ENCODE measurements around the gene ALDH3B1.
A peak's percentile ranks its signal among the peaks of the same experiment; 100 is the strongest.

Gene ALDH3B1

DNA sequence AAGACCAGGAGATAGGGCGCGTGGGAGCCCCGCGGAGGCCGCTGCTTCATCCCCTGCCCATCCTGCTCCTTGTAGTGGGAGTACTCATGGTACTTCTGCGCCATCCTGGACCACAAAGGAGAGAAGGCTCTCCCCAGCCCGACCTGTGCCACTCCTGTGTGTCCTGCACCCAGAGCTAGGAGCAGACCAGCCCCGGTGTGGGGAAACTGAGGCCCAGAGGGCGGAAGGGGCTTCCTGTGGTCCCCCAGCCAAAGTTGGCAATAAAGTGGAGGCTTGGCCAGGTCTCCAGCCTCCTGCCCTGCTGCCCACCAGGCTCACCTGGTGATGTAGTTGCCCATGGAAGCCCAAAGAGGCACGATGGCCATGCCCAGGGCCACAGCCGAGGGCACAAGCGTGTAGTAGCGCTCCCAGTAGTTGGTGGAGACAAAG, 10.9 kb upstream of the ALDH3B1 start:
- TF ChIP-seq, protein P1, sequence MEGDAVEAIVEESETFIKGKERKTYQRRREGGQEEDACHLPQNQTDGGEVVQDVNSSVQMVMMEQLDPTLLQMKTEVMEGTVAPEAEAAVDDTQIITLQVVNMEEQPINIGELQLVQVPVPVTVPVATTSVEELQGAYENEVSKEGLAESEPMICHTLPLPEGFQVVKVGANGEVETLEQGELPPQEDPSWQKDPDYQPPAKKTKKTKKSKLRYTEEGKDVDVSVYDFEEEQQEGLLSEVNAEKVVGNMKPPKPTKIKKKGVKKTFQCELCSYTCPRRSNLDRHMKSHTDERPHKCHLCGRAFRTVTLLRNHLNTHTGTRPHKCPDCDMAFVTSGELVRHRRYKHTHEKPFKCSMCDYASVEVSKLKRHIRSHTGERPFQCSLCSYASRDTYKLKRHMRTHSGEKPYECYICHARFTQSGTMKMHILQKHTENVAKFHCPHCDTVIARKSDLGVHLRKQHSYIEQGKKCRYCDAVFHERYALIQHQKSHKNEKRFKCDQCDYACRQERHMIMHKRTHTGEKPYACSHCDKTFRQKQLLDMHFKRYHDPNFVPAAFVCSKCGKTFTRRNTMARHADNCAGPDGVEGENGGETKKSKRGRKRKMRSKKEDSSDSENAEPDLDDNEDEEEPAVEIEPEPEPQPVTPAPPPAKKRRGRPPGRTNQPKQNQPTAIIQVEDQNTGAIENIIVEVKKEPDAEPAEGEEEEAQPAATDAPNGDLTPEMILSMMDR (IDR thresholded peaks at IDR 0.05; ENCODE audit: control insufficient read depth, extremely low read depth, insufficient read depth) = no peak
- H3K4me3 ChIP-seq (ENCODE audit: low read depth, low read length) = no peak overlapping the region
- DNase-seq (ENCODE audit: low read depth) = no peak

DNA sequence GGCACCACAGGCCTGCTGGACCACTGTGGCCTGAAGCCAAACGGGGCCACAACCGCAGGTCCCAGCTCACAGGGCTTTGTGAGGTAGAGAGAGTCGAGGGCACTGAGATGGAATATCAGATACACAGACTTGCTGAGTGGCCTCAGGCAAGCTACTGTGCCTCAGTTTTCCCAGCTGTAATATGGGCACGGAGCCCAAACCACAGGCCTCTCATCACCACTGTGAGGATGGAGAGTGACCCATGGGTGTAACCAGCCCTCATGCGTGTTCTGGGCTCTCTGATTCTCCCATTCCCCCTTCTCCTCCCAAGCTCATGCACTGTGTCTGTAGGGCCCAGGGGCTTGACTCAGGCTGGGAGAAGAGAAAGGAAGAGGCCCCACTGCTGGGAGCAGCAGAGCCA, 10.4 kb upstream of the ALDH3B1 start:
- TF ChIP-seq, protein P1 (IDR thresholded peaks at IDR 0.05; ENCODE audit: control insufficient read depth, extremely low read depth, insufficient read depth) = no peak
- no peak for DNase-seq (ENCODE audit: low read depth)
- H3K4me3 ChIP-seq (ENCODE audit: low read depth, low read length) = no peak overlapping the region

DNA sequence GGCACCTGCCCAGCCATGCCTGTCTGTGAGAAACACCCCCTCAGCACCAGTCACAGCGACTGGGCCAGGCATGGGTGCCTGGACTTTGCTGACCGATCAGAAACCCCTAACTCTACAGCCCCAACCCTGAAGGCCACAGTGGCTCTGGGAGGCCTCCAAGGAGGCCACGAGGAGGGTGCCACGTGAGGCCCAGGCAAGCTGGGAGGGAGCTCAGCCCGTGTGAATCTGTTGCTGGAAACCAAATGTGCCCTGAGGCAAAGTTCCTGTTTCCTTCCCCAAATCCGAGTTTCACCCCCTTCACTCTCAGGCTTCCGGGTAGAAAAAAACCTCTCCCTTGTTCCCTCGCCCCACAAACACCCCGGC, 7.6 kb upstream of the ALDH3B1 start:
- DNase-seq (ENCODE audit: low read depth) = no peak
- no peak overlapping the region for H3K4me3 ChIP-seq (ENCODE audit: low read depth, low read length)
- TF ChIP-seq, protein P1 (IDR thresholded peaks at IDR 0.05; ENCODE audit: control insufficient read depth, extremely low read depth, insufficient read depth) = no peak

DNA sequence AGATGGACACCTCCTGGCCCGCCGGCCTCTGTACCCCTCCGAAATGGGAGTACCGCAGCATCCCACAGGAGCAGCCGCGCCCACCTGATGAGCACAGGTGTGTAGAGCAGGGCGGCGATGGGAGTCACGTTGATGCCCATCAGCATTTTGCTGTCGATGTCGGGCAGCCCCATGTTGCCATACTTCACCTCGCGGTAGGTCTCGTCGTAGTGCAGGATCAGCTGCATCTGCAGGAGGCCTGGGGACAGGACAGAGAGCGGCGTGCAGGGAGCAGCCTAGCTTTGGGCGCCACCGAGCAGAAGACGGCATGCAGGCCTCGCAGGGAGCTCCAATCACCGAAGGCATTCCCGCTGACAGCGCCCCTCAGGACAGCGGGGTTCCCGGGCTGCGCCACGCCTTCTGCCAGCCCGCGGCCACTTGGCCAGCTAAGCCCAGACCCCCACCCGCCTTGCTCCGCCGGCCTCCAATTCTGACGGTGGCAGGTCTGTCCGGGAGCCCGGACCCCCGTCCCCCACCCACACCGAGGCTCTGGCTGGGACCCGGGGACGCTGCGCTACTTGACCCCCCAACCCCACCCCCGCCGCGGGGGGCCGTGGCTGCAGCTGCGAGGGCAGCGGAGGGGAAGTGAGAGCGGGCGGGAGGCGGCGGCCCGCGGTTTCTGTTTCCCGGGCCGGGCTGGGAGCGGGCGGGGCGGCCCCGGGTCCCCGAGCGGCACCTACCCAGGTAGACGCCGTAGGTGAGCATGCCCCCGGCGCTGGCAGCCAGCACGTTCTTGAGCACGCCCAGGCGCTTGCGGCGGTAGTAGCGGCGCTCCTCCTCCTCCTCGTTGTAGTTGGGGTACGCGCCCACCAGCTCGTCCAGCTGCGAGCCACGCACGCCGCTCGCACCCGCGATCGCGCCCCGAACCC, 6.9 kb upstream of the ALDH3B1 start:
- no peak for DNase-seq (ENCODE audit: low read depth)
- TF ChIP-seq, protein P1 (IDR thresholded peaks at IDR 0.05; ENCODE audit: control insufficient read depth, extremely low read depth, insufficient read depth) = no peak
- H3K4me3 ChIP-seq (ENCODE audit: low read depth, low read length) = peak overlapping the region; percentile 58

DNA sequence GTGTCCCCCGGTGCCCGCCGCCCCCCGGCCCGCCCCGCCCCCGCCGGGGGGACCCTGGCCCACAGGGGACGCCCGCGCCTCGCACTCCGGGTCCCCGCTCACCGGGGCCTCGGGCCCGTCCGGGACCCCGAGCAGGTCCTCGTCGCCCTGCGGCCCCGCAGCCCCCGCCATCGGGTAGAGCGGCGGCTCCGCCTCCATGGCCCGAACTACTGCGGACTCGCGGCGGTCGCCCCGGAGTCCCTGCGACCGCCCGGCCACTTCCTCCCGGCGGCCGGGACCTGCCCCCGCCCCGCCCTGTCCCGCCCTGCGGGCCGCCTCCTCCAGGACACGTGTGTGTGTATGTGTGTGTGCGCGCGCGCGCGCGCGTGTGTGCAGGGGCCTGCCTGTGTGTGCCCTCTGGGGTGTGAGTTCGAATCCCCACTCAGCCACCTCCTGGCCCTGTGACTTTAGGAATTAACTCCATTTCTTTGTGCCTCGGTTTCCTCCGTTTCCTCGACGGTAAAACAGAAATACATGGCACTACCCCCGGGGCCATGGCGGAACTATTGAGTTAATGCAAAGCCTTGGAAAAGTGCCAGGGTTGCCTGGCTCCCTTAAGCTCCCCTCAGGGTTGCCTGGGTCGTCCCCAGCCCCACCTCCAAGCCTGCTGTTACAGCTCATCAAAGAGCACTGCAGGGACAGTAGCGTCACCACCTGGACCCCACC, 6.1 kb upstream of the ALDH3B1 start, which contains the start of gene UNC93B1:
Gene UNC93B1 (minus strand): TSS at position 252 of the 705 bp plus-strand sequence. CDS start 54 bp downstream, at position 198.
- DNase-seq (ENCODE audit: low read depth) = peak; percentile 52
- H3K4me3 ChIP-seq (ENCODE audit: low read depth, low read length) = peak within 1 kb of the TSS; percentile 58
- TF ChIP-seq, protein P1 (IDR thresholded peaks at IDR 0.05; ENCODE audit: control insufficient read depth, extremely low read depth, insufficient read depth) = no peak

DNA sequence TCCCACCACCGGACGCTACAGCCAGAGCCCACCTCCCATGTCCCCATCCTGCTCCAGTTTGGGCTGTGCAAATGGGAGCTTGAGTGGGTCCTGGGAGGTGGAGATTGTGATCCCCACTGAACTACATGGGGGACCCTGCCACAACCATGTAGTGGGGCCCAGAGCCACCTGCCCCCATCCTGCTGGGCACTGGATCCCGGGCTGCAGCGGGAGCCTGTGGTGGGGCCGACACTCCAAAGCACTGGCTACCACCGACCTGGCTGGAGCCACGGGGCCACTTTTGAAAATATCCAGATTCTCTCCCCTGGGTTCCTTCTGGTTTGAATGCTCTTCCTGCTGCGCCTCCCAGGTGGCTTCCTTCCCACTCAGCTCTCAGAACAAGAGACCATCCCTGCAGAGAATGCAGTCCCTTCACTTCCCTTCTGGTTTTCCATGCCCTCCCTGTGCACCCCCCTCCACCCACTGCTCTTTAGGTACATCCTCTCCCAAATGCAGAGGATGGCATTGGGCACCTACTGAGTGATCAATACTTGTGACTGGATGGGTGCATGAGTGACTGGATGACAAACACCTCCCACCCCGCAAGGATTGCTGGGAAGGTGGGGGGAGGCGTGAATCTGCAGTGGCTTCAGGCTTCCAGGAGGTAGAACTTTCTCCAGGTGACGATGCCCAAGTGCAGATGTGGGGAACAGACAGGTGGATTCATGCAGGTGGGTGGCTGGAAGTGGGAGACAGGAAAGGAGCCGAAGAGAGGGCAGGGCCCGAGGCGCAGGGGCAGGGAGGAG, 5.4 kb upstream of the ALDH3B1 start:
- H3K4me3 ChIP-seq (ENCODE audit: low read depth, low read length) = peak overlapping the region; percentile 58
- TF ChIP-seq, protein P1 (IDR thresholded peaks at IDR 0.05; ENCODE audit: control insufficient read depth, extremely low read depth, insufficient read depth) = no peak
- DNase-seq (ENCODE audit: low read depth) = no peak
